GM23248 (cell line): ENCODE results near the gene GBF1. TPM values are rescaled to one million over a fixed set of nuclear protein-coding genes. Genes with fewer than 3 reads are reported as not detected.
"Not testable (repeated sequence)": the region's sequence is repeated elsewhere in the genome, so short reads cannot be mapped to it uniquely, and the experiment has no call there.

Experiments
- DNase-seq: peaks from one replicate; pipeline ENCODE4 v3.0.0-alpha.2; 2015
- H2AFZ ChIP-seq: fragments of 200-600 bp; sonication (generic); 2 replicates; pipeline ENCODE4 v1.6.1; 2016; ENCODE audit warnings: antibody characterized with exemption
- H3F3A ChIP-seq: fragments of 200-600 bp; sonication (generic); 2 replicates; pipeline ENCODE4 v1.6.1; 2016; ENCODE audit warnings: mild to moderate bottlenecking, antibody characterized with exemption, mixed run types; ENCODE audit not compliant: insufficient read depth
- H3K27ac ChIP-seq: fragments of 200-600 bp; sonication (generic); 2 replicates; pipeline ENCODE4 v1.5.1; 2016; ENCODE audit warnings: mild to moderate bottlenecking
- H3K27me3 ChIP-seq: fragments of 200-600 bp; sonication (generic); replicated peaks from 2 replicates; pipeline ENCODE4 v1.6.1; 2016; ENCODE audit warnings: mild to moderate bottlenecking; ENCODE audit not compliant: insufficient read depth
- H3K36me3 ChIP-seq: fragments of 200-600 bp; sonication (generic); 2 replicates; pipeline ENCODE4 v1.6.1; 2016; ENCODE audit warnings: low read depth, mild to moderate bottlenecking
- H3K4me1 ChIP-seq: fragments of 200-600 bp; sonication (generic); 2 replicates; pipeline ENCODE4 v1.6.1; 2016; ENCODE audit warnings: mild to moderate bottlenecking; ENCODE audit not compliant: insufficient read depth
- H3K4me2 ChIP-seq: fragments of 200-600 bp; sonication (generic); one replicate; pipeline ENCODE4 v1.6.1; 2016; ENCODE audit warnings: mild to moderate bottlenecking; ENCODE audit not compliant: unreplicated experiment
- H3K4me3 ChIP-seq: fragments of 200-600 bp; sonication (generic); 2 replicates; pipeline ENCODE4 v1.5.1; 2016; ENCODE audit warnings: mild to moderate bottlenecking
- H3K79me2 ChIP-seq: fragments of 200-600 bp; sonication (generic); 2 replicates; pipeline ENCODE4 v1.6.1; 2016; ENCODE audit warnings: mild to moderate bottlenecking; ENCODE audit not compliant: insufficient read depth
- H3K9ac ChIP-seq: fragments of 200-600 bp; sonication (generic); 2 replicates; pipeline ENCODE4 v1.6.1; 2016; ENCODE audit warnings: mild to moderate bottlenecking
- H3K9me2 ChIP-seq: fragments of 200-600 bp; sonication (generic); 2 replicates; pipeline ENCODE4 v1.6.1; 2016; ENCODE audit warnings: mixed run types, mild to moderate bottlenecking, moderate library complexity; ENCODE audit not compliant: insufficient read depth
- H3K9me3 ChIP-seq: fragments of 200-600 bp; sonication (generic); one replicate; pipeline ENCODE4 v1.6.1; 2017; ENCODE audit warnings: low read depth
- H4K20me1 ChIP-seq: fragments of 200-600 bp; sonication (generic); 2 replicates; pipeline ENCODE4 v1.6.0; 2016; ENCODE audit not compliant: insufficient read depth
- EZH2 ChIP-seq: fragments of 200-600 bp; sonication (generic); IDR thresholded peaks from 2 replicates; pipeline ENCODE4 v1.6.1; 2018; ENCODE audit warnings: antibody characterized with exemption, mild to moderate bottlenecking; ENCODE audit not compliant: insufficient read depth, poor library complexity, severe bottlenecking
- EZH2phosphoT487 ChIP-seq: fragments of 200-600 bp; sonication (generic); IDR thresholded peaks from 2 replicates; pipeline ENCODE4 v1.6.1; 2018; ENCODE audit warnings: antibody characterized with exemption, moderate library complexity, mild to moderate bottlenecking, low read depth; ENCODE audit not compliant: insufficient read depth
- WGBS, 2 experiments: methylation state at CpG; one replicate each; pipeline ENCODE4 v1.1.6; 2015 to 2017; ENCODE audit warnings: low lambda C conversion rate in 2 of 2, low coverage in 1 of 2; ENCODE audit errors: missing lambda C conversion rate in 2 of 2; 5-methylcytosine and 5-hydroxymethylcytosine counted together
- in situ Hi-C: fragments of 300-500 bp; cut with MboI; formaldehyde crosslinking; loops from 2 replicates; pipeline ENCODE4 v1.15.0; 2020
- polyA plus RNA-seq: library from polyadenylated mRNA; unstranded; fragments of >200 nt; fragmentation: Nextera tagmentation; extraction: Ambion mirVana; gene quantifications from 2 replicates; pipeline ENCODE4 v1.2.1, GENCODE V29; 2016
- total RNA-seq: library from RNA; depleted of rRNA; stranded (reverse); fragments of >200 nt; shearing (Covaris generic); gene quantifications from 2 replicates; pipeline ENCODE4 v1.2.3, GENCODE V29; 2014

GBF1 gene
- total and polyA plus RNA-seq, 2 experiments from 2014 or later = 29.8 to 43.9 TPM

- no peak overlapping the region for H3K9ac ChIP-seq
- H3K4me3 ChIP-seq = no peak overlapping the region
- no peak overlapping the region for H3K4me2 ChIP-seq
- peaks cover 19% of the 10 kb centered on the region for H3K27me3 ChIP-seq
- no peaks in the 10 kb centered on the region for H3K9me2 ChIP-seq
- no peaks in the 10 kb centered on the region for H3K9me3 ChIP-seq
- H3K79me2 ChIP-seq = no peaks in the 10 kb centered on the region
- in situ Hi-C loops = no loop called here
- no peaks in the 10 kb centered on the region for H3K4me1 ChIP-seq
- H3K27ac ChIP-seq = no peak overlapping the region
- H2AFZ ChIP-seq = no peak overlapping the region
- H4K20me1 ChIP-seq = no peaks in the 10 kb centered on the region
- H3F3A ChIP-seq = no peaks in the 10 kb centered on the region
- WGBS, 2 experiments = 40 to 54% methylated on average over 1 of the region's 1 CpG
- DNase-seq = no peak
- no peaks in the 10 kb centered on the region for H3K36me3 ChIP-seq
- TF ChIP-seq EZH2phosphoT487 = no peak
- no peak for TF ChIP-seq EZH2
Measured at GRCh38 chr10:102202386-102202785, 42.9 kb upstream of the GBF1 start.

GRCh38 chr10:102208311-102209035, 36.9 kb upstream of the GBF1 start:
- Histone ChIP-seq H2AFZ (no peak overlapping the region), H3K4me3 (no peak overlapping the region), H3K36me3 (no peaks in the 10 kb centered on the region), H3K4me2 (no peak overlapping the region), H3K27me3 (no peaks in the 10 kb centered on the region; the same call in 1 of the 2 replicates), H3K9ac (no peak overlapping the region), H3K4me1 (no peaks in the 10 kb centered on the region), H3K9me3 (no peaks in the 10 kb centered on the region), H3K79me2 (no peaks in the 10 kb centered on the region), H4K20me1 (no peaks in the 10 kb centered on the region), H3F3A (no peaks in the 10 kb centered on the region), H3K27ac (no peak overlapping the region), H3K9me2 (no peaks in the 10 kb centered on the region)
- in situ Hi-C loops = no loop called here
- TF ChIP-seq EZH2 (no peak), EZH2phosphoT487 (no peak)
- 25 to 27% methylated on average over 5 of the region's 5 CpGs for WGBS, 2 experiments
- DNase-seq = no peak

DNA sequence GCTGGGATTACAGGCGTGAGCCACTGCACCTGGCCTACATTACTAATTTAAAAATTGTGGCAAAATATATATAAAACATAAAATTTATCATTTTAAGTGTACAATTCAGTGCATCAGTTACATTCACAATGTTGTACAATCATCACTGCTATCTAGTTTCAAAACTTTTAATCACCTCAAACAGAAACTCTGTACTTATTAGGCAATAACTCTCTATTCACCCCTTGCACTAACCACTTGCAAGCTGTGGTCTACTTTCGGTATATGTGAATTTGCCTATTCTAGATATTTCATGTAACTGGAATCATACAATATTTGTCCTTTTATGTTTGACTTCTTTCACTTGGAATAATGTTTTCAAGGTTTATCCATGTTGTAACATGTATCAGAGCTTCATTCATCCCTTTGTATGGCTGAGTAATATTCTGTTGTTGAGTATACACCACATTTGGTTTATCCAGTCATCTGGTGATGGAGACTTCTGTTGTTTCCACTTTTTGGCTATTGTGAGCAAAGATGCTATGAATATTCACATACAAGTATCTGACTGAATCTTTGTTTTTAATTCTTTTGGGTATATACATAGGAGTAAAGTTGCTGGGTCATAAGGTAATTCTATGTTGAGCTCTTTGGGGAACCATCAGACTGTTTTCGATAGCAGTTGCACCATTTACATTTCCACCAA, 33.6 kb upstream of the GBF1 start:
- in situ Hi-C loops = no loop called here
- no peaks in the 10 kb centered on the region; the same call in 1 of the 2 replicates for H3K27me3 ChIP-seq
- 55 to 64% methylated on average over 3 of the region's 3 CpGs for WGBS, 2 experiments

DNA sequence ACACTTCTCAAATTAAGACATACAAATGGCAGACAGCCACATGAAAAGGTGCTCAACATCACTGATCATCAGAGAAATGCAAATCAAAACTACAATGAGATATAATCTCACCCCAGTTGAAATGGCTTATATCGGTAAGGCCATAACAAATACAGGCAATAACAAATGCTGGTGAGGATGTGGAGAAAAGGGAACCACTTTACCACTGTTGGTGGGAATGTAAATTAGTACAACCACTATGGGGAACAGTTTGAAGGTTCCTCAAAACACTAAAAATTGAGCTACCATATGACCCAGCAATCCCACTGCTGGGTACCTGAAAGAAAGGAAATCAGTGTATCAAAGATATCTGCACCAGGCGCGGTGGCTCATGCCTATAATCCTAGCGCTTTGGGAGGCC, 31.7 kb upstream of the GBF1 start:
- H3K9me3 ChIP-seq, H3K9me2 ChIP-seq, H3K27ac ChIP-seq, H2AFZ ChIP-seq, H3K27me3 ChIP-seq, H3K36me3 ChIP-seq, H4K20me1 ChIP-seq, H3K4me3 ChIP-seq, H3F3A ChIP-seq, H3K79me2 ChIP-seq, H3K9ac ChIP-seq, in situ Hi-C loops, H3K4me1 ChIP-seq, DNase-seq, H3K4me2 ChIP-seq: not testable (repeated sequence)
- WGBS, 2 experiments = 92 to 97% methylated on average over 4 of the region's 4 CpGs

More for the DNA sequence above, 33.6 kb upstream of the GBF1 start:
- no peak overlapping the region for H3K27ac ChIP-seq
- H3K9me3 ChIP-seq = no peaks in the 10 kb centered on the region
- H3K36me3 ChIP-seq = no peaks in the 10 kb centered on the region
- no peak overlapping the region for H3K9ac ChIP-seq
- no peaks in the 10 kb centered on the region for H3K79me2 ChIP-seq
- no peak overlapping the region for H3K4me2 ChIP-seq
- DNase-seq = no peak
- TF ChIP-seq EZH2 (no peak), EZH2phosphoT487 (no peak)
- H3K9me2 ChIP-seq = no peaks in the 10 kb centered on the region
- H2AFZ ChIP-seq = no peak overlapping the region
- no peaks in the 10 kb centered on the region for H3K4me1 ChIP-seq
- H3F3A ChIP-seq = no peaks in the 10 kb centered on the region
- no peak overlapping the region for H3K4me3 ChIP-seq
- H4K20me1 ChIP-seq = no peaks in the 10 kb centered on the region
